Osteoblast (primary cell): Measurements from ENCODE around the gene PUS7L. TPM values are rescaled to one million over a fixed set of nuclear protein-coding genes. Genes with fewer than 3 reads are reported as not detected.

ENCODE experiments used
- DNase-seq: peaks from one replicate; pipeline ENCODE4 v3.0.0; 2011; ENCODE audit warnings: low spot score, mixed read lengths; ENCODE audit not compliant: insufficient read length; ENCODE audit errors: missing footprints
- H2AFZ ChIP-seq: 2 replicates; pipeline ENCODE4 v1.6.0; 2011; ENCODE audit warnings: mild to moderate bottlenecking, low read length
- H3K27ac ChIP-seq: 2 replicates; pipeline ENCODE4 v1.5.1; 2011; ENCODE audit warnings: mild to moderate bottlenecking, low read depth, low read length, moderate library complexity
- H3K27me3 ChIP-seq: 2 replicates; pipeline ENCODE4 v1.6.0; 2012; ENCODE audit warnings: mild to moderate bottlenecking, control low read depth, inconsistent platforms, low read length, moderate library complexity; ENCODE audit not compliant: insufficient read depth
- H3K36me3 ChIP-seq: 2 replicates; pipeline ENCODE4 v1.5.1; 2011; ENCODE audit warnings: mild to moderate bottlenecking, low read length, control low read depth, moderate library complexity; ENCODE audit not compliant: insufficient read depth
- H3K4me1 ChIP-seq: 2 replicates; pipeline ENCODE4 v1.5.1; 2011; ENCODE audit warnings: mild to moderate bottlenecking, low read length, control low read depth, moderate library complexity; ENCODE audit not compliant: insufficient read depth
- H3K4me2 ChIP-seq: 2 replicates; pipeline ENCODE4 v1.6.0; 2011; ENCODE audit warnings: mild to moderate bottlenecking, low read length; ENCODE audit not compliant: insufficient read depth
- H3K4me3 ChIP-seq: fragments of 200-600 bp; sonication (generic); 3 replicates; pipeline ENCODE4 v1.5.1; 2012; ENCODE audit warnings: mild to moderate bottlenecking, low read length, inconsistent platforms; ENCODE audit not compliant: insufficient read depth
- H3K79me2 ChIP-seq: 2 replicates; pipeline ENCODE4 v1.6.0; 2012; ENCODE audit warnings: mild to moderate bottlenecking, low read length, control low read depth, inconsistent platforms; ENCODE audit not compliant: insufficient read depth
- H3K9me3 ChIP-seq: 2 replicates; pipeline ENCODE4 v1.5.1; 2011; ENCODE audit warnings: low read depth, low read length, control low read depth
- H4K20me1 ChIP-seq: 2 replicates; pipeline ENCODE4 v1.6.0; 2012; ENCODE audit warnings: mild to moderate bottlenecking, low read length, control low read depth; ENCODE audit not compliant: insufficient read depth
- CTCF ChIP-seq: IDR thresholded peaks from 2 replicates; pipeline ENCODE4 v1.5.1; 2011; ENCODE audit warnings: mild to moderate bottlenecking, low read depth, low read length, moderate library complexity; ENCODE audit errors: extremely low read depth
- total RNA-seq: library from RNA; depleted of rRNA; stranded (reverse); fragments of >200 nt; gene quantifications from 2 replicates; pipeline ENCODE4 v1.2.3, GENCODE V29; 2012

Gene PUS7L
- total RNA-seq, 1 donor: 20.6 TPM

- Histone ChIP-seq H3K4me3 (no peak overlapping the region), H3K27ac (no peak overlapping the region), H3K27me3 (no peaks in the 10 kb centered on the region), H2AFZ (no peak overlapping the region), H3K79me2 (peaks cover 4% of the 10 kb centered on the region), H3K4me1 (peaks cover 8% of the 10 kb centered on the region), H3K9me3 (no peaks in the 10 kb centered on the region), H3K36me3 (peaks cover 9% of the 10 kb centered on the region), H3K4me2 (no peak overlapping the region), H4K20me1 (no peaks in the 10 kb centered on the region)
- no peak for TF ChIP-seq CTCF
- no peak for DNase-seq
Observed at GRCh38 chr12:43766291-43766690, 7.7 kb upstream of the PUS7L start.

GRCh38 chr12:43764528-43764927 lies 5.9 kb upstream of the PUS7L start:
- Histone ChIP-seq H3K36me3 (peaks cover under 1% of the 10 kb centered on the region), H3K4me1 (peaks cover 18% of the 10 kb centered on the region), H4K20me1 (no peaks in the 10 kb centered on the region), H3K79me2 (peaks cover 17% of the 10 kb centered on the region), H3K27me3 (no peaks in the 10 kb centered on the region), H3K27ac (no peak overlapping the region), H3K4me2 (no peak overlapping the region), H3K4me3 (no peak overlapping the region), H3K9me3 (no peaks in the 10 kb centered on the region), H2AFZ (no peak overlapping the region)
- DNase-seq: no peak
- TF ChIP-seq CTCF: no peak

- H3K27ac ChIP-seq: no peak overlapping the region
- no peak overlapping the region for H2AFZ ChIP-seq
- DNase-seq: no peak
- H3K4me3 ChIP-seq: no peak overlapping the region
- no peaks in the 10 kb centered on the region for H3K9me3 ChIP-seq
- H4K20me1 ChIP-seq: no peaks in the 10 kb centered on the region
- H3K4me2 ChIP-seq: no peak overlapping the region
- no peaks in the 10 kb centered on the region for H3K36me3 ChIP-seq
- peaks cover 22% of the 10 kb centered on the region for H3K79me2 ChIP-seq
- no peak for TF ChIP-seq CTCF
- peaks cover 18% of the 10 kb centered on the region for H3K4me1 ChIP-seq
- no peaks in the 10 kb centered on the region for H3K27me3 ChIP-seq
Observed at GRCh38 chr12:43763769-43764168, 5.2 kb upstream of the PUS7L start.

- Histone ChIP-seq H3K9me3 (no peaks in the 10 kb centered on the region), H3K4me1 (peaks cover 24% of the 10 kb centered on the region), H3K4me2 (no peak overlapping the region), H2AFZ (no peak overlapping the region), H3K4me3 (no peak overlapping the region), H3K36me3 (no peaks in the 10 kb centered on the region), H3K79me2 (peaks cover 32% of the 10 kb centered on the region), H4K20me1 (no peaks in the 10 kb centered on the region), H3K27me3 (no peaks in the 10 kb centered on the region), H3K27ac (no peak overlapping the region)
- DNase-seq: no peak
- TF ChIP-seq CTCF: no peak
Observed at GRCh38 chr12:43762596-43762995, 4.0 kb upstream of the PUS7L start.
